B cell (primary cell): ENCODE measurements around the gene RNF166. TPM values are rescaled to one million over a fixed set of nuclear protein-coding genes. Genes with fewer than 3 reads are reported as not detected.

Source experiments
- ATAC-seq: fragments of 200-7000 bp; cut with Tn5 transposase; one replicate; pipeline ENCODE4 v1.10.0; 2021; ENCODE audit warnings: low read depth, mild to moderate bottlenecking, moderate number of reproducible peaks, moderate library complexity
- CTCF ChIA-PET: fragments of 350-600 bp; sonication (Branson Sonifier 250); formaldehyde crosslinking; loops from one replicate; lab custom pipeline; 2021; ENCODE audit warnings: antibody characterized with exemption, inconsistent platforms; lab: Charles Lee
- POLR2A ChIA-PET: fragments of 350-600 bp; sonication (Branson Sonifier 250); formaldehyde crosslinking; loops from one replicate; lab custom pipeline; 2021; ENCODE audit warnings: antibody characterized with exemption; lab: Charles Lee
- DNase-seq: peaks from one replicate; pipeline ENCODE4 v3.0.0; 2013
- H2AFZ ChIP-seq: 2 replicates; pipeline ENCODE4 v1.6.1; 2012; ENCODE audit warnings: mild to moderate bottlenecking, low read depth, low read length; ENCODE audit not compliant: insufficient read depth, poor library complexity, severe bottlenecking
- H3K27ac ChIP-seq, 2 donors: 1 replicate in 1 of 2; 2 replicates in 1 of 2; pipeline ENCODE4 v1.5.1; 2012 to 2013; ENCODE audit warnings: low read length in 2 of 2, mild to moderate bottlenecking in 2 of 2, moderate library complexity in 1 of 2
- H3K27me3 ChIP-seq, 4 experiments: fragments of 200-600 bp in 1 of 4; sonication (generic) in 1 of 4; replicated peaks in 1 of 4; 1 replicate in 2 of 4; 2 replicates in 2 of 4; pipeline versions ENCODE4 v1.6.1 to v1.7.0; 2013 to 2016; ENCODE audit warnings: low read length in 3 of 4, mild to moderate bottlenecking in 2 of 4, mixed read lengths in 1 of 4, moderate library complexity in 1 of 4; ENCODE audit not compliant: insufficient read depth in 4 of 4, control insufficient read depth in 3 of 4; ENCODE audit errors: control extremely low read depth in 1 of 4
- H3K36me3 ChIP-seq, 2 experiments: replicated peaks in 1 of 2; 1 replicate in 1 of 2; 2 replicates in 1 of 2; pipeline versions ENCODE4 v1.6.1 to v1.7.1; 2013; ENCODE audit warnings: low read length in 1 of 2; ENCODE audit not compliant: insufficient read depth in 2 of 2, control insufficient read depth in 1 of 2; ENCODE audit errors: control extremely low read depth in 1 of 2, extremely low read depth in 1 of 2
- H3K4me1 ChIP-seq, 2 donors: fragments of 200-600 bp in 1 of 2; sonication (generic) in 1 of 2; 1 replicate in 1 of 2; 2 replicates in 1 of 2; pipeline versions ENCODE4 v1.5.1 to v1.6.1; 2013 to 2017; ENCODE audit warnings: low read length in 2 of 2; ENCODE audit not compliant: control insufficient read depth in 2 of 2, insufficient read depth in 2 of 2
- H3K4me2 ChIP-seq: replicated peaks from 2 replicates; pipeline ENCODE3; 2012; ENCODE audit warnings: mild to moderate bottlenecking, low read depth, low read length; ENCODE audit not compliant: poor library complexity, severe bottlenecking
- H3K4me3 ChIP-seq, 5 experiments: fragments of 200-600 bp in 1 of 5; sonication (generic) in 1 of 5; 1 replicate in 3 of 5; 2 replicates in 2 of 5; pipeline versions ENCODE4 v1.5.1 to v1.7.0; 2011 to 2016; ENCODE audit warnings: low read length in 4 of 5, mild to moderate bottlenecking in 4 of 5, low read depth in 2 of 5, control low read depth in 1 of 5, moderate library complexity in 1 of 5; ENCODE audit not compliant: insufficient read depth in 1 of 5; ENCODE audit errors: control extremely low read depth in 1 of 5, extremely low read depth in 1 of 5
- H3K79me2 ChIP-seq: fragments of 200-600 bp; sonication (generic); one replicate; pipeline ENCODE4 v1.6.0; 2016; ENCODE audit warnings: low read length; ENCODE audit not compliant: control insufficient read depth, insufficient read depth
- H3K9ac ChIP-seq: fragments of 200-600 bp; sonication (generic); 2 replicates; pipeline ENCODE4 v1.6.1; 2017; ENCODE audit warnings: mild to moderate bottlenecking, low read length, moderate library complexity
- H3K9me3 ChIP-seq, 3 donors: one replicate each; pipeline versions ENCODE4 v1.6.1 to v1.7.1; 2013; ENCODE audit warnings: low read length in 2 of 3; ENCODE audit not compliant: control insufficient read depth in 2 of 3, insufficient read depth in 1 of 3; ENCODE audit errors: control extremely low read depth in 1 of 3
- H4K20me1 ChIP-seq: 2 replicates; pipeline ENCODE4 v1.6.0; 2012; ENCODE audit warnings: mild to moderate bottlenecking, low read length; ENCODE audit not compliant: insufficient read depth, control insufficient read depth, poor library complexity, severe bottlenecking
- H3K27ac Mint-ChIP-seq: one replicate; pipeline ENCODE4 v1.8.0; 2021; ENCODE audit warnings: mixed read lengths
- H3K27me3 Mint-ChIP-seq: one replicate; pipeline ENCODE4 v1.8.0; 2021; ENCODE audit warnings: mixed read lengths
- H3K4me1 Mint-ChIP-seq: one replicate; pipeline ENCODE4 v1.8.0; 2021; ENCODE audit warnings: mixed read lengths
- H3K4me3 Mint-ChIP-seq: one replicate; pipeline ENCODE4 v1.8.0; 2021; ENCODE audit warnings: mixed read lengths
- H3K9me3 Mint-ChIP-seq: one replicate; pipeline ENCODE4 v1.8.0; 2022; ENCODE audit warnings: mixed read lengths; ENCODE audit not compliant: insufficient read depth
- EZH2 ChIP-seq: IDR thresholded peaks from 2 replicates; pipeline ENCODE4 v1.6.1; 2012; ENCODE audit warnings: borderline replicate concordance, low read depth, mild to moderate bottlenecking, moderate library complexity, low read length; ENCODE audit not compliant: insufficient read depth, poor library complexity, severe bottlenecking
- WGBS: methylation state at CpG from one replicate; pipeline ENCODE4 v1.1.5; 2013; ENCODE audit warnings: missing lambda C conversion rate; ENCODE audit not compliant: insufficient coverage; 5-methylcytosine and 5-hydroxymethylcytosine counted together
- intact Hi-C: fragments of 100-400 bp; cut with micrococcal nuclease; formaldehyde crosslinking; loops from one replicate; pipeline ENCODE4 v1.10.0; 2022
- polyA plus RNA-seq: library from polyadenylated mRNA; depleted of rRNA; stranded (reverse); fragments of >200 nt; gene quantifications from 2 replicates; pipeline ENCODE4 v1.2.3, GENCODE V29; 2012
- total RNA-seq, 2 donors: library from RNA; stranded (reverse); fragments of 120-200 nt in 1 of 2; gene quantifications; 1 replicate in 1 of 2; 2 replicates in 1 of 2; pipeline versions ENCODE4 v1.2.3 to v1.2.4, GENCODE V29; 2013 to 2022
- TF ChIP-seq, protein P1 (sequence below): fragments of 200-600 bp; IDR thresholded peaks from one replicate; pipeline ENCODE4 v1.8.0; 2022; ENCODE audit warnings: antibody characterized with exemption, mild to moderate bottlenecking

Gene RNF166
- total and polyA plus RNA-seq, 2 donors (not counting 1 experiment from before 2014, with no cell fraction given) = 64.1 to 65.0 TPM

DNA sequence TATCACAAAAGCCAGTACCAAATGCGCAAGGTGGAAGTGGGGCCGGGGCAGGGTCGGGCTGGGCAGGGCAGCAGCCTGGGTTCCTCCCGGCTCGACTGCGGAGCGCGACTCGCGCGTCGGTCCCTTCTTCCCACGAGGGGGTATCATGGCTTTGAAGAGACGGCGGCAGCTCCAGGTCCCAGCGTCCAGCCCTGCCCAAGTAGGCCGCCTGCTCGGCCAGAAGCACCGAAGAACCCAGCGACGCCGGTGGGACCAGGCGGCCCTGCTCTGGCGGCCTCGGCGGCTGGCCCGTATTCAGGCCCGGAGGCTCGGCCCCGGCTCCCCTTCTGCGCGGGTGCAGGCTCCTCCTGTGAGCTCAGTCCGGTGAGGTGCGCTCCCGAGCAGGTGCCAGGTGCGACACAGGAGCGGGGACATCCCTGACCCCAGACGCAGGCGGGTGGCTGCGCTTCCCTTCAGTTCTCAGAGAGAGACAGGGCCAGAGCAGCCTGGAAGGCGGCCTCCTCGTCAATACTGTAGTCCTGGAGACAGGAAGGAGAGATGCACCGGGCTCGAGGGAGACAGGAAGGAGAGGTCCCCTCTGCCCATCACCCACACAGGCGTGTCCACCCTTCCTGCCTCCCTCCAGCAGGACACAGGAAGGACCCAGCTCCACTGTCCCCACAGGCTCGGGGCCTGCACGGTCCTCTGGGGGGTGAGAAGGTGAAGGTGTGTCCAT is 8.9 kb downstream of the RNF166 start:
- Histone ChIP-seq H3K4me3 (no peak overlapping the region), H3K4me2 (peak overlapping the region; percentile 25), H3K9me3 (no peaks in the 10 kb centered on the region), H4K20me1 (peaks cover 23% of the 10 kb centered on the region), H2AFZ (no peak overlapping the region), H3K36me3 (peaks cover 0 to 49% of the 10 kb centered on the region in 2 experiments), H3K79me2 (peaks cover 49% of the 10 kb centered on the region), H3K4me1 (peaks cover 40 to 72% of the 10 kb centered on the region in 2 donors), H3K27me3 (no peaks in the 10 kb centered on the region), H3K9ac (no peak overlapping the region), H3K27ac (no peak overlapping the region)
- Mint-ChIP-seq H3K27ac (peak overlapping the region; percentile 61), H3K9me3 (no peaks in the 10 kb centered on the region), H3K4me3 (no peak overlapping the region), H3K27me3 (no peaks in the 10 kb centered on the region), H3K4me1 (peaks cover 51% of the 10 kb centered on the region)
- WGBS = 96% methylated on average over 39 of the region's 47 CpGs
- ChIA-PET CTCF (no interaction called here), POLR2A (no interaction called here)
- DNase-seq (no peak), ATAC-seq (no peak)
- intact Hi-C loops = no loop called here
- no peak for TF ChIP-seq EZH2
- TF ChIP-seq, protein P1, sequence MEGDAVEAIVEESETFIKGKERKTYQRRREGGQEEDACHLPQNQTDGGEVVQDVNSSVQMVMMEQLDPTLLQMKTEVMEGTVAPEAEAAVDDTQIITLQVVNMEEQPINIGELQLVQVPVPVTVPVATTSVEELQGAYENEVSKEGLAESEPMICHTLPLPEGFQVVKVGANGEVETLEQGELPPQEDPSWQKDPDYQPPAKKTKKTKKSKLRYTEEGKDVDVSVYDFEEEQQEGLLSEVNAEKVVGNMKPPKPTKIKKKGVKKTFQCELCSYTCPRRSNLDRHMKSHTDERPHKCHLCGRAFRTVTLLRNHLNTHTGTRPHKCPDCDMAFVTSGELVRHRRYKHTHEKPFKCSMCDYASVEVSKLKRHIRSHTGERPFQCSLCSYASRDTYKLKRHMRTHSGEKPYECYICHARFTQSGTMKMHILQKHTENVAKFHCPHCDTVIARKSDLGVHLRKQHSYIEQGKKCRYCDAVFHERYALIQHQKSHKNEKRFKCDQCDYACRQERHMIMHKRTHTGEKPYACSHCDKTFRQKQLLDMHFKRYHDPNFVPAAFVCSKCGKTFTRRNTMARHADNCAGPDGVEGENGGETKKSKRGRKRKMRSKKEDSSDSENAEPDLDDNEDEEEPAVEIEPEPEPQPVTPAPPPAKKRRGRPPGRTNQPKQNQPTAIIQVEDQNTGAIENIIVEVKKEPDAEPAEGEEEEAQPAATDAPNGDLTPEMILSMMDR = no peak

DNA sequence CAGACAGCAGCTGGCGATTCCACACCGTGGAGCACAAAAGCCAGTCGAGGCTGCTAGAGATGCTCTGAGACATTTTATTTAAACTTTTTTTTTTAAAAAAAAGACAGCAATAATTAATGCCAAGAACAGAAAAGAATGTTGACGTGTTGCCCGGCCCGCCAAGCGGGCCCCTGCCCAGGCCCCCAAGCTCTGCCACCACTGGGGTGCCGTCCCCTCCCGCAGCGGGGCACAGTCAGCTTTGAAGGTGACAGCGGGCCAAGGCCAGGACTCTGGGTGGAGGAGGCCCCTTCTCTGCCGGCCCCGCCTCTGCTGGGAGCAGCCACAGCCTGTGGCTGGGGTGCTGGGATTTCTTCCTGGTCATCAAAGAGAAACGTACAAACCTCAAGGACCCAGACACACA is 9.8 kb downstream of the RNF166 start:
- Mint-ChIP-seq H3K4me3 (no peak overlapping the region), H3K4me1 (peaks cover 50% of the 10 kb centered on the region), H3K27me3 (no peaks in the 10 kb centered on the region), H3K9me3 (no peaks in the 10 kb centered on the region), H3K27ac (no peak overlapping the region)
- Histone ChIP-seq H3K79me2 (peaks cover 42% of the 10 kb centered on the region), H3K4me2 (no peak overlapping the region), H3K27me3 (no peaks in the 10 kb centered on the region), H3K9ac (no peak overlapping the region), H3K4me1 (peaks cover 40 to 72% of the 10 kb centered on the region in 2 donors), H3K27ac (no peak overlapping the region), H3K4me3 (no peak overlapping the region), H3K9me3 (no peaks in the 10 kb centered on the region), H2AFZ (no peak overlapping the region), H3K36me3 (peaks cover 0 to 47% of the 10 kb centered on the region in 2 experiments), H4K20me1 (peaks cover 23% of the 10 kb centered on the region)
- TF ChIP-seq, protein P1 = no peak
- TF ChIP-seq EZH2 = no peak
- no peak for ATAC-seq
- POLR2A ChIA-PET = no interaction called here
- 95% methylated on average over 12 of the region's 14 CpGs for WGBS
- no peak for DNase-seq
- CTCF ChIA-PET = no interaction called here
- intact Hi-C loops = no loop called here
